AG04449 (cell line): ENCODE results near the gene ABCC11.

Experiments used
- CTCF ChIA-PET: fragments of 350-600 bp; formaldehyde crosslinking; extraction: SDS; loops from one replicate; lab custom pipeline; 2021; ENCODE audit warnings: antibody characterized with exemption; lab: Yijun Ruan, JAX
- POLR2A ChIA-PET: fragments of 400-600, 350-600 bp; formaldehyde crosslinking; extraction: SDS; loops from one replicate; lab custom pipeline; 2020; ENCODE audit warnings: antibody characterized with exemption, inconsistent platforms; lab: Yijun Ruan, JAX
- DNase-seq: peaks from one replicate; pipeline ENCODE4 v3.0.0-alpha.2; 2010; ENCODE audit warnings: low read depth, low spot score
- H3K4me3 ChIP-seq: 2 replicates; pipeline ENCODE4 v1.5.1; 2011; ENCODE audit warnings: low read depth, mild to moderate bottlenecking, control low read depth, low read length
- CTCF ChIP-seq: IDR thresholded peaks from one replicate; pipeline ENCODE4 v1.5.1; 2011; ENCODE audit warnings: mild to moderate bottlenecking, moderate library complexity, low read length, control low read depth, inconsistent platforms; ENCODE audit not compliant: insufficient read depth; ENCODE audit errors: missing control alignments

ABCC11 gene

GRCh38 chr16:48218473-48218872 is 28.9 kb downstream of the ABCC11 start:
- CTCF ChIA-PET: interaction anchor here (0.7 kb wide), 1 partner anchor 412 kb away, joined by 4 read pairs; no protein-coding TSS in a partner anchor
- DNase-seq: no peak
- H3K4me3 ChIP-seq: no peak overlapping the region
- TF ChIP-seq CTCF: no peak
- POLR2A ChIA-PET: no interaction called here

GRCh38 chr16:48217708-48218107 is 29.6 kb downstream of the ABCC11 start:
- no peak overlapping the region for H3K4me3 ChIP-seq
- POLR2A ChIA-PET: no interaction called here
- DNase-seq: no peak
- CTCF ChIA-PET: no interaction called here
- no peak for TF ChIP-seq CTCF

GRCh38 chr16:48215738-48216137 is 31.6 kb downstream of the ABCC11 start:
- H3K4me3 ChIP-seq: no peak overlapping the region
- DNase-seq: no peak
- CTCF ChIA-PET: no interaction called here
- no peak for TF ChIP-seq CTCF
- POLR2A ChIA-PET: no interaction called here

- no peak for DNase-seq
- TF ChIP-seq CTCF: no peak
- POLR2A ChIA-PET: no interaction called here
- H3K4me3 ChIP-seq: no peak overlapping the region
- CTCF ChIA-PET: interaction anchor here (0.9 to 1.6 kb wide), 6 partner anchors 20 to 1068 kb away, joined by 3 to 7 read pairs (median 4); partner anchors contain the start of gene NETO2
These were observed 35.3 kb downstream of the ABCC11 start for GRCh38 chr16:48212033-48212432.

GRCh38 chr16:48210747-48211146 is 36.6 kb downstream of the ABCC11 start:
- no peak for TF ChIP-seq CTCF
- ChIA-PET POLR2A (no interaction called here), CTCF (interaction anchor here (1.1 to 1.6 kb wide), 3 partner anchors 21 to 412 kb away, joined by 5 to 7 read pairs (median 6); no protein-coding TSS in a partner anchor)
- DNase-seq: no peak
- H3K4me3 ChIP-seq: no peak overlapping the region

- no peak overlapping the region for H3K4me3 ChIP-seq
- ChIA-PET CTCF (interaction anchor here (1.6 kb wide), 1 partner anchor 424 kb away, joined by 4 read pairs; no protein-coding TSS in a partner anchor), POLR2A (no interaction called here)
- TF ChIP-seq CTCF: no peak
- DNase-seq: no peak
These were observed 40.6 kb downstream of the ABCC11 start for GRCh38 chr16:48206594-48207242.
